Skeletal muscle tissue (tissue), 4 donors: ENCODE measurements around the gene TAF4. TPM values are rescaled to one million over a fixed set of nuclear protein-coding genes. Genes with fewer than 3 reads are reported as not detected.
"Not testable (repeated sequence)": the region's sequence is repeated elsewhere in the genome, so short reads cannot be mapped to it uniquely, and the experiment has no call there.

ENCODE experiments used
- H3K27ac ChIP-seq: one replicate; pipeline ENCODE4 v1.7.0; 2013; ENCODE audit warnings: mild to moderate bottlenecking, low read depth, low read length, inconsistent platforms
- H3K27me3 ChIP-seq, 3 donors: one replicate each; pipeline ENCODE4 v1.7.0; 2013; ENCODE audit warnings: low read length in 3 of 3; ENCODE audit not compliant: control insufficient read depth in 3 of 3, insufficient read depth in 3 of 3
- H3K36me3 ChIP-seq, 3 donors: one replicate each; pipeline ENCODE4 v1.7.0; 2013; ENCODE audit warnings: low read length in 3 of 3; ENCODE audit not compliant: control insufficient read depth in 3 of 3, insufficient read depth in 3 of 3
- H3K4me1 ChIP-seq, 3 donors: one replicate each; pipeline ENCODE4 v1.7.0; 2013; ENCODE audit warnings: low read length in 3 of 3, mild to moderate bottlenecking in 3 of 3; ENCODE audit not compliant: control insufficient read depth in 3 of 3, insufficient read depth in 3 of 3
- H3K4me3 ChIP-seq, 3 donors: one replicate each; pipeline ENCODE4 v1.7.0; 2013; ENCODE audit warnings: low read length in 3 of 3
- H3K9ac ChIP-seq, 3 donors: one replicate each; pipeline ENCODE4 v1.7.0; 2013; ENCODE audit warnings: low read length in 3 of 3, mild to moderate bottlenecking in 3 of 3, moderate library complexity in 2 of 3, low read depth in 1 of 3
- H3K9me3 ChIP-seq, 3 donors: one replicate each; pipeline ENCODE4 v1.7.0; 2013; ENCODE audit warnings: low read length in 3 of 3; ENCODE audit not compliant: control insufficient read depth in 3 of 3
- total RNA-seq: library from RNA; depleted of rRNA; stranded (reverse); fragments of >200 nt; gene quantifications from one replicate; pipeline ENCODE4 v1.2.3, GENCODE V29; 2014
- donor health status: Osteomylitis.

TAF4 gene
- total RNA-seq, 1 donor from 2014 or later: 4.2 TPM

DNA sequence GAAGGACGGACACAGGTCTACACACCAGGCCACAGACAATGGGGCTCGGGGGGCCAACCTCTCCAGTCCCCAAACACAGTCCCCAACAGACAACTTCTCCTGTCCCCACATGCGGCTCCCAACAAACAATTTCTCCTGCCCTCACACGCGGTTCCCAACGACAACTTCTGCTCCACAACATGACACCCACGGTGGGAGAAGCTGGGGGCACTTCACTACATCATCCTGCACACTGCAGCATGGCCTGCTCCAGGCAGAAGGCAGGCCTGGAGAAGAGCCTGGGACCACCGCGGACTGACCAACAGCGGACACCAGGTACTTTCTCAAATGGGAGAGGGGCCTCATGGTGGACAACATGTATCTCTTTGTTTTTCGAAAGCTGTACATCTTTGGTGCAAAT, 6.7 kb downstream of the TAF4 start:
- peaks cover 19 to 39% (median 27%) of the 10 kb centered on the region in 3 donors for H3K4me1 ChIP-seq
- no peak overlapping the region for H3K4me3 ChIP-seq
- no peak overlapping the region for H3K27ac ChIP-seq
- no peaks in the 10 kb centered on the region for H3K27me3 ChIP-seq
- no peak overlapping the region for H3K9ac ChIP-seq
- peaks cover 0 to 7% (median 0%) of the 10 kb centered on the region in 3 donors for H3K36me3 ChIP-seq
- H3K9me3 ChIP-seq: no peaks in the 10 kb centered on the region

DNA sequence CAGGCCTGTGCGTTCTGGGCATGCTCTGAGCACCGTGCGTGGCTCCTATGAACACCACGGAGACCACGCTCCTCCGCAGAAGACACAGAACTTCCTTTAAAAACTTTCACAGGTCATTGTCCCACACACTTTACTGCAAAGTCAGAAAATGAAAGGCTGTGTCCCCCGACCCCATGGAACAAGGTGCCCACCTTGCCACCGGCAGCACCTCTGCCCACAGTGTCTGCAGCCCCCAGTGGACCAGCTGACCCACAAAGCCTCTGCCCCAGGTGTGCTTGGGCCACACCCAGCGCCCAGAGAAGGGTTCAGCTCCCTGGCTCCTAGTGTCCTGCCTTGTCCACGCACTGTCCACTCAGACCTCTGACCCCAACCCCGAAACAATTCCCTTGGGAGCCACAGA, 8.7 kb downstream of the TAF4 start:
- peaks cover 3 to 27% (median 17%) of the 10 kb centered on the region in 3 donors for H3K4me1 ChIP-seq
- H3K4me3 ChIP-seq: no peak overlapping the region
- no peaks in the 10 kb centered on the region for H3K27me3 ChIP-seq
- no peak overlapping the region for H3K9ac ChIP-seq
- H3K9me3 ChIP-seq: no peaks in the 10 kb centered on the region
- H3K27ac ChIP-seq: no peak overlapping the region
- H3K36me3 ChIP-seq: peaks cover 0 to 4% (median 0%) of the 10 kb centered on the region in 3 donors

GRCh38 chr20:62056377-62056776, 9.3 kb downstream of the TAF4 start:
- Histone ChIP-seq H3K27ac (no peak overlapping the region), H3K36me3 (peaks cover 0 to 4% (median 0%) of the 10 kb centered on the region in 3 donors), H3K9ac (no peak overlapping the region), H3K27me3 (no peaks in the 10 kb centered on the region), H3K9me3 (no peaks in the 10 kb centered on the region), H3K4me1 (peaks cover 3 to 27% (median 22%) of the 10 kb centered on the region in 3 donors), H3K4me3 (no peak overlapping the region)

DNA sequence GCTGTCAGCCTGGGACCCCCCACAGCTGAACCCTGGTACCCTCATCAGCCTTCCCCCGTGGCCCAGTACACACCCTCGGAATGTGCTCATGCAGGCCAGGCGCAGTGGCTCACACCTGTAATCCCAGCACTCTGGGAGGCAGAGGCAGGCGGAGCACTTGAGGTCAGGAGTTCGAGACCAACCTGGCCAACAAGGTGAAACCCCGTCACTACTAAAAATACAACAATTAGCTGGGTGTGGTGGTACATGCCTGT, 9.9 kb downstream of the TAF4 start:
- not testable (repeated sequence) for H3K36me3 ChIP-seq, H3K4me3 ChIP-seq, H3K27ac ChIP-seq, H3K9me3 ChIP-seq, H3K9ac ChIP-seq, H3K27me3 ChIP-seq
- H3K4me1 ChIP-seq: peaks cover 6 to 29% (median 22%) of the 10 kb centered on the region in 3 donors

DNA sequence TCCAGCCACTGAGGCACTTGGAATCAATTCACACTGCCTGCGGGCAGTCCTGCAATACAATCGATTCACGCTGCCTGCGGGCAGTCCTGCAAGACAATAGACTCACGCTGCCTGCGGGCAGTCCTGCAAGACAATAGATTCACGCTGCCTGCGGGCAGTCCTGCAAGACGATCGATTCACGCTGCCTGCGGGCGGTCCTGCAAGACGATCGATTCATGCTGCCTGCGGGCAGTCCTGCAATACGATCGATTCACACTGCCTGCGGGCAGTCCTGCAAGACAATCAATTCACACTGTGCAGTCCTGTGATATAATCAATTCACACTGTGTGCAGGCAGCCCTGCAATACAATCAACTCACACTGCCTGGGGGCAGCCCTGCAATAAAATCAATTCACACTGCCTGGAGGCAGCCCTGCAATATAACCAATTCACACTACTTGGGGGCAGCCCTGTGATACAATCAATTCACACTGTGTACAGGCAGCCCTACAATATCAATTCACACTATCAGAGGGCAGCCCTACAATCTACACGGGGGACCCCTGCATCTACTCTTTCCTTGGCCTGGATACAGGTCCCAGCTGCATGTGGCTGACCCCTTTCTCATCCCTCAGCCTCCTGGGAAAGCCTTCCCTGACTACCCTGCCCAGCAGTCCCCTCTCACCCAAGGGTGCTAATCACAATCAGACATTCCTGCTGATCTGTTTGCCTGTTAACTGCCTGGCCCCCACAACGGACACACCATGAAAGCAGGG, 10.4 kb downstream of the TAF4 start:
- H3K4me1 ChIP-seq: peaks cover 6 to 26% (median 24%) of the 10 kb centered on the region in 3 donors

DNA sequence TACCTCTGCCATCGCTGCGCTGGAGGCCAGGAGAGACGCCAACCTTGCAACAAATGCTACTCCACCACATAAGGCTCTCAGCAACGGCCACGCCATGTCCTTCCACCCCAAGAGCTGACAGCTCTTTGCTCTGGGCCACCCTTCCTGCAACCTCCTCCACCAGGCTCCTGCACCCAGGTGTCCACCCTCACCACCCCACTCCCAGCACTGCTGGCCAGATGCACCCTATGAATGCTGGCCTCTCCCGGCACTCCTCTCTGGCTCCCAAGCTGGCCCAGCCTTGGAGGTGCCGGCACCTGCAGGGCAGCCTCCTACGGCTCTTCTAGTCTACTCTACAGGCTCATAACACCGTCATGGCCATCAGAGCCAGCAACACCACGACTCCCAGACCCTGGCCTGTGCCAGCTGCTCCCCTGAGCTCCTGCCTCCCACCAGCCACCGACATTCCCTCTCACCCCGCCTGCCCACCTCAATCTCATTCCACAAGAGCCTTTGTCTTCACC, 11.2 kb downstream of the TAF4 start:
- Histone ChIP-seq H3K27ac (no peak overlapping the region), H3K4me1 (peaks cover 6 to 24% (median 19%) of the 10 kb centered on the region in 3 donors), H3K9me3 (no peaks in the 10 kb centered on the region), H3K9ac (no peak overlapping the region), H3K4me3 (no peak overlapping the region), H3K27me3 (no peaks in the 10 kb centered on the region), H3K36me3 (peaks cover 0 to 4% (median 0%) of the 10 kb centered on the region in 3 donors)

More for the DNA sequence above, 10.4 kb downstream of the TAF4 start:
- Histone ChIP-seq H3K4me3 (no peak overlapping the region), H3K9me3 (no peaks in the 10 kb centered on the region), H3K9ac (no peak overlapping the region), H3K36me3 (peaks cover 0 to 4% (median 0%) of the 10 kb centered on the region in 3 donors), H3K27ac (no peak overlapping the region), H3K27me3 (no peaks in the 10 kb centered on the region)

- H3K36me3 ChIP-seq: peaks cover 0 to 4% (median 0%) of the 10 kb centered on the region in 3 donors
- no peaks in the 10 kb centered on the region for H3K27me3 ChIP-seq
- no peak overlapping the region for H3K4me3 ChIP-seq
- no peaks in the 10 kb centered on the region for H3K9me3 ChIP-seq
- H3K4me1 ChIP-seq: peaks cover 6 to 24% (median 20%) of the 10 kb centered on the region in 3 donors
- H3K27ac ChIP-seq: no peak overlapping the region
- no peak overlapping the region for H3K9ac ChIP-seq
Measured at GRCh38 chr20:62053465-62054196, 12.1 kb downstream of the TAF4 start.

DNA sequence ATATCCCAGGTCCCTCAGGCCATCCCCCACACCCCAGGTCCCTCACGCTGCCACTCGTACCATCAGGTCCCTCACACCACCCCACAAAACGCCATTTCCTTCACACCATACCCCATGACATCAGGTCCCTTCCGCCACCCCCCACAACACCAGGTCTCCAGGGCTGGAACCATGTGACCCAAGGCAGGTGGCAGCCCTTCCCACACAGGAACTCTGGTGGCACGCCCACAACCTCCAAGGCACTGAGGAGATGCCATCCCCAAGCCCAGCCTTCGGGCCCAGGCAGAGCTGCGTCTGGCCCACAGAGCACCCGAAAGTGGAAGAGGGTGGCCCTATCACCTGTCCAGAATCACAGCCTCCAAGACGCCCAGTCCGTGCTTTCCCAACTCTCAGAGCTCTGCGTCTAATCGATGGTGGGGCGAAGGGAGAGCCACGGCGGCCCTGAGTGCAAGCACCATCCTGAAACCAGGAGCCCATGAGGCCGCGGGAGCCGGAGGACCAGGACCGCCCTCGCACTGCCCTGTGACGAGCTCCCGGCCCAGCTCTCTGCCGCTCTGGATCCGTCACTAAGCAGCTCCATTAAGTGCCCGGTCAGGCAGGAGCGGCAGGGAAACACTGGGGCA, 12.7 kb downstream of the TAF4 start:
- Histone ChIP-seq H3K9ac (no peak overlapping the region), H3K27ac (no peak overlapping the region), H3K9me3 (no peaks in the 10 kb centered on the region), H3K27me3 (no peaks in the 10 kb centered on the region), H3K36me3 (peaks cover 0 to 4% (median 0%) of the 10 kb centered on the region in 3 donors), H3K4me1 (peaks cover 6 to 26% (median 24%) of the 10 kb centered on the region in 3 donors), H3K4me3 (no peak overlapping the region)

GRCh38 chr20:62052336-62052841, 13.3 kb downstream of the TAF4 start:
- Histone ChIP-seq H3K36me3 (peaks cover 0 to 4% (median 0%) of the 10 kb centered on the region in 3 donors), H3K4me3 (no peak overlapping the region), H3K27ac (no peak overlapping the region), H3K4me1 (peaks cover 6 to 32% (median 26%) of the 10 kb centered on the region in 3 donors), H3K9ac (no peak overlapping the region), H3K27me3 (no peaks in the 10 kb centered on the region), H3K9me3 (no peaks in the 10 kb centered on the region)
